ENCODE data around the gene ADARB1.

Gene ADARB1

DNA sequence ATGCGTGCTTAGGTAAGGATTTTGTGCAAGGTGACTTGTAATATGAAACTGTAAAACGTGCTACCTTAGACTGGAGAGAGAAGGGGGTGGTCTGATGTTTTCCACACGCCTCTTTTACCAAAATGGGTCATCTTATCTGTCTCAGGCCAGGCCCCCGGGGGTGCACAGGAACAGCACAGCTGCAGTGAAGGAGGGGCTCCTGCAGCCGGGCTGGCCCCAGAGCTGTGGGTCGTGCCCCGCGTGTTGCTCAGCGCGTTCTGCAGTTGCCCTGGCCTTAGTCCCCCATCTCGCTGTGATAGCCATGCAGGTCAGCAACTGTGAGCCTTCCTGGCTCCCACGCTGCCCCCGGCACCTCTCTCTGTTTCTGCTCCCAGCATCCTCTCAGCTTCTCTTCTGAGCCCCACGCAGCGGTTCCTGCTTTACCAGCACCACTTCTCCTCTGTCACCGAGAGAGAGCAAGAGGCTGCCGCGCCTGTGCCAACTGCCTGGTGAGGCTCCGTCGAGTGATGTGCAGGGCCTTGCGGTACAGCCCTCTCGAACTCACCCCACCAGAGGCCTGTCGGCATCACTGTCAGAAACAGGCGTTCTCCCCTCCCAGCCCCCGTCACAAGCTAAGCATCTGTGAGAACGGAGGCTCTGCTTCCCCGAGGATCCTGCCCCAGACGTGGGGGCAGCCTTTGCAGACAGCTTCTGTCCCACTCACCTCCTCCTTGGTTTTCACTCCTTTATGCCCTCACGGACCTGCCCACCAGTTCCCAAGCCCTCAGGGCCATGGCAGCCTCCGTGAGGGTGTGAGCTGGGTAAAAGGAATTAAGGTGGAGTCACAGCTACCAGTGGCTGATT is 73.3 kb downstream of the ADARB1 start:
- TF ChIP-seq TCF7L2 (IDR thresholded peaks at IDR 0.05; ENCODE audit: borderline replicate concordance, low read depth, low read length) (no peak), EGR2 (tag by site-specific recombination; IDR thresholded peaks at IDR 0.05; ENCODE audit: low read depth) (peak; percentile 97), ZFHX2 (tag by site-specific recombination; conservative IDR thresholded peaks at IDR 0.05) (peak; percentile 85)
- TF ChIP-seq, protein P1, sequence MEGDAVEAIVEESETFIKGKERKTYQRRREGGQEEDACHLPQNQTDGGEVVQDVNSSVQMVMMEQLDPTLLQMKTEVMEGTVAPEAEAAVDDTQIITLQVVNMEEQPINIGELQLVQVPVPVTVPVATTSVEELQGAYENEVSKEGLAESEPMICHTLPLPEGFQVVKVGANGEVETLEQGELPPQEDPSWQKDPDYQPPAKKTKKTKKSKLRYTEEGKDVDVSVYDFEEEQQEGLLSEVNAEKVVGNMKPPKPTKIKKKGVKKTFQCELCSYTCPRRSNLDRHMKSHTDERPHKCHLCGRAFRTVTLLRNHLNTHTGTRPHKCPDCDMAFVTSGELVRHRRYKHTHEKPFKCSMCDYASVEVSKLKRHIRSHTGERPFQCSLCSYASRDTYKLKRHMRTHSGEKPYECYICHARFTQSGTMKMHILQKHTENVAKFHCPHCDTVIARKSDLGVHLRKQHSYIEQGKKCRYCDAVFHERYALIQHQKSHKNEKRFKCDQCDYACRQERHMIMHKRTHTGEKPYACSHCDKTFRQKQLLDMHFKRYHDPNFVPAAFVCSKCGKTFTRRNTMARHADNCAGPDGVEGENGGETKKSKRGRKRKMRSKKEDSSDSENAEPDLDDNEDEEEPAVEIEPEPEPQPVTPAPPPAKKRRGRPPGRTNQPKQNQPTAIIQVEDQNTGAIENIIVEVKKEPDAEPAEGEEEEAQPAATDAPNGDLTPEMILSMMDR (tag by site-specific recombination; IDR thresholded peaks at IDR 0.05): no peak
- CTCF ChIA-PET: interaction anchor here (0.9 to 8.9 kb wide), 3 partner anchors 7 to 17 kb away, joined by 3 to 97 read pairs (median 20); no protein-coding TSS in a partner anchor
- H3K4me1 ChIP-seq (ENCODE audit: control insufficient read depth, insufficient read depth, low read length): no peaks in the 10 kb centered on the region
- POLR2A ChIA-PET: no interaction called here
- no peak overlapping the region for H3K4me3 ChIP-seq (ENCODE audit: low read depth, low read length)
- no peaks in the 10 kb centered on the region for H3K9me3 ChIP-seq (ENCODE audit: control insufficient read depth, insufficient read depth, low read depth, low read length)
- no peak overlapping the region for H3K27ac ChIP-seq (ENCODE audit: extremely low read depth, low read depth, low read length)
- no peaks in the 10 kb centered on the region for H3K36me3 ChIP-seq (ENCODE audit: control insufficient read depth in 2 of 2, insufficient read depth in 1 of 2, low read length in 2 of 2)

DNA sequence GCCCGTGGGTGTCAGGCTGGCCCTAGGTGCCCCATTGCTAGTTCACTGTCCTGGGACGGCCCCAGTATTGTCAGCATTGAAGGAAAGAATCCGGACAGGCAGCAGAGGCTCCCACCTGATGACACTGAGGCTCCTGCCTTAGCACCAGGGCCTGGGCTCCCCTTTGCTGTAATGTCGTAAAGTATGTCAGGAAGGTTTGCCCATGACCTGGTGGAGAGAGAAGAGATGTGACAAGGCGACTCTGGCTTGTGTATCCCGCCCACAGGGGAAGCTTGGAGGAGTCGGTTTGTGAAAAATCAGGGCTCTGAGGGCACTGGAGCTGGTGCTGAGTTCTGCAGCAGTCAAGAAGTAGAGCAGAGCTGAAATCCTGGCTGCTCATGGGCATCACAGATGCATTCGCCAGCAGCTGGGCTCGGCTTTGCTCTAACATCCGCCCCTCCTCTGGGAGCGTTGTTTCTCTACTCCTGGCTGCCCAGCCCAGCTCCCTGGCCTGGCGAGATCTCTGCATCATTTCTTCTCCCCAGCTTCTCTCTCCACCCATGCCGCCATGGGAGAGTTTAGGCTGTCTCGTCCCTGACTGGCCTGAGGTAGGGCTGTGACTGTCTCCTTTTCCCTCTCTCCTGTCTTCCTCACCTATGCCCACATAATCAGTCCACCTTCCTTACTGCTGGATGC is 74.1 kb downstream of the ADARB1 start:
- Histone ChIP-seq H3K4me1 (ENCODE audit: control insufficient read depth, insufficient read depth, low read length) (no peaks in the 10 kb centered on the region), H3K4me3 (ENCODE audit: low read depth, low read length) (no peak overlapping the region), H3K36me3 (ENCODE audit: control insufficient read depth in 2 of 2, insufficient read depth in 1 of 2, low read length in 2 of 2) (no peaks in the 10 kb centered on the region), H3K9me3 (ENCODE audit: control insufficient read depth, insufficient read depth, low read depth, low read length) (no peaks in the 10 kb centered on the region), H3K27ac (ENCODE audit: extremely low read depth, low read depth, low read length) (no peak overlapping the region)
- ChIA-PET POLR2A (no interaction called here), CTCF (interaction anchor here (3.0 to 8.9 kb wide), 2 partner anchors 8 to 11 kb away, joined by 20 to 97 read pairs; no protein-coding TSS in a partner anchor)
- TF ChIP-seq KLF7 (tag by site-specific recombination; IDR thresholded peaks at IDR 0.05; ENCODE audit: borderline replicate concordance): no peak
- no peak for TF ChIP-seq ZNF837 (tag by site-specific recombination; IDR thresholded peaks at IDR 0.05)
- no peak for TF ChIP-seq WT1 (tag by site-specific recombination; IDR thresholded peaks at IDR 0.05)
- TF ChIP-seq ZNF24 (tag by site-specific recombination; IDR thresholded peaks at IDR 0.05): no peak
- TF ChIP-seq, protein P2, sequence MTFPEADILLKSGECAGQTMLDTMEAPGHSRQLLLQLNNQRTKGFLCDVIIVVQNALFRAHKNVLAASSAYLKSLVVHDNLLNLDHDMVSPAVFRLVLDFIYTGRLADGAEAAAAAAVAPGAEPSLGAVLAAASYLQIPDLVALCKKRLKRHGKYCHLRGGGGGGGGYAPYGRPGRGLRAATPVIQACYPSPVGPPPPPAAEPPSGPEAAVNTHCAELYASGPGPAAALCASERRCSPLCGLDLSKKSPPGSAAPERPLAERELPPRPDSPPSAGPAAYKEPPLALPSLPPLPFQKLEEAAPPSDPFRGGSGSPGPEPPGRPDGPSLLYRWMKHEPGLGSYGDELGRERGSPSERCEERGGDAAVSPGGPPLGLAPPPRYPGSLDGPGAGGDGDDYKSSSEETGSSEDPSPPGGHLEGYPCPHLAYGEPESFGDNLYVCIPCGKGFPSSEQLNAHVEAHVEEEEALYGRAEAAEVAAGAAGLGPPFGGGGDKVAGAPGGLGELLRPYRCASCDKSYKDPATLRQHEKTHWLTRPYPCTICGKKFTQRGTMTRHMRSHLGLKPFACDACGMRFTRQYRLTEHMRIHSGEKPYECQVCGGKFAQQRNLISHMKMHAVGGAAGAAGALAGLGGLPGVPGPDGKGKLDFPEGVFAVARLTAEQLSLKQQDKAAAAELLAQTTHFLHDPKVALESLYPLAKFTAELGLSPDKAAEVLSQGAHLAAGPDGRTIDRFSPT (tag by site-specific recombination; IDR thresholded peaks at IDR 0.05): no peak
- TF ChIP-seq, protein P3, sequence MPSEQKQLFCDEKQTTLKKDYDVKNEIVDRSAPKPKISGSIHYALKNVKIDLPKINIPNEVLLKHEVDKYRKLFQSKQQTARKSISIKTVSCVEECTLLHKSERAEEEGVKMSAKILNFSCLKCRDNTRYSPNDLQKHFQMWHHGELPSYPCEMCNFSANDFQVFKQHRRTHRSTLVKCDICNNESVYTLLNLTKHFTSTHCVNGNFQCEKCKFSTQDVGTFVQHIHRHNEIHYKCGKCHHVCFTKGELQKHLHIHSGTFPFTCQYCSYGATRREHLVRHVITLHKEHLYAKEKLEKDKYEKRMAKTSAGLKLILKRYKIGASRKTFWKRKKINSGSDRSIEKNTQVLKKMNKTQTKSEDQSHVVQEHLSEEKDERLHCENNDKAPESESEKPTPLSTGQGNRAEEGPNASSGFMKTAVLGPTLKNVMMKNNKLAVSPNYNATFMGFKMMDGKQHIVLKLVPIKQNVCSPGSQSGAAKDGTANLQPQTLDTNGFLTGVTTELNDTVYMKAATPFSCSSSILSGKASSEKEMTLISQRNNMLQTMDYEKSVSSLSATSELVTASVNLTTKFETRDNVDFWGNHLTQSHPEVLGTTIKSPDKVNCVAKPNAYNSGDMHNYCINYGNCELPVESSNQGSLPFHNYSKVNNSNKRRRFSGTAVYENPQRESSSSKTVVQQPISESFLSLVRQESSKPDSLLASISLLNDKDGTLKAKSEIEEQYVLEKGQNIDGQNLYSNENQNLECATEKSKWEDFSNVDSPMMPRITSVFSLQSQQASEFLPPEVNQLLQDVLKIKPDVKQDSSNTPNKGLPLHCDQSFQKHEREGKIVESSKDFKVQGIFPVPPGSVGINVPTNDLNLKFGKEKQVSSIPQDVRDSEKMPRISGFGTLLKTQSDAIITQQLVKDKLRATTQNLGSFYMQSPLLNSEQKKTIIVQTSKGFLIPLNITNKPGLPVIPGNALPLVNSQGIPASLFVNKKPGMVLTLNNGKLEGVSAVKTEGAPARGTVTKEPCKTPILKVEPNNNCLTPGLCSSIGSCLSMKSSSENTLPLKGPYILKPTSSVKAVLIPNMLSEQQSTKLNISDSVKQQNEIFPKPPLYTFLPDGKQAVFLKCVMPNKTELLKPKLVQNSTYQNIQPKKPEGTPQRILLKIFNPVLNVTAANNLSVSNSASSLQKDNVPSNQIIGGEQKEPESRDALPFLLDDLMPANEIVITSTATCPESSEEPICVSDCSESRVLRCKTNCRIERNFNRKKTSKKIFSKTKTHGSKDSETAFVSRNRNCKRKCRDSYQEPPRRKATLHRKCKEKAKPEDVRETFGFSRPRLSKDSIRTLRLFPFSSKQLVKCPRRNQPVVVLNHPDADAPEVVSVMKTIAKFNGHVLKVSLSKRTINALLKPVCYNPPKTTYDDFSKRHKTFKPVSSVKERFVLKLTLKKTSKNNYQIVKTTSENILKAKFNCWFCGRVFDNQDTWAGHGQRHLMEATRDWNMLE (tag by site-specific recombination; conservative IDR thresholded peaks at IDR 0.05; ENCODE audit: low read depth): no peak
- no peak for TF ChIP-seq ZNF670 (tag by site-specific recombination; IDR thresholded peaks at IDR 0.05; ENCODE audit: low read depth)
- peak; percentile 1; the same call in 1 of the 2 replicates for TF ChIP-seq EGR2 (tag by site-specific recombination; IDR thresholded peaks at IDR 0.05; ENCODE audit: low read depth)
- TF ChIP-seq, protein P4, sequence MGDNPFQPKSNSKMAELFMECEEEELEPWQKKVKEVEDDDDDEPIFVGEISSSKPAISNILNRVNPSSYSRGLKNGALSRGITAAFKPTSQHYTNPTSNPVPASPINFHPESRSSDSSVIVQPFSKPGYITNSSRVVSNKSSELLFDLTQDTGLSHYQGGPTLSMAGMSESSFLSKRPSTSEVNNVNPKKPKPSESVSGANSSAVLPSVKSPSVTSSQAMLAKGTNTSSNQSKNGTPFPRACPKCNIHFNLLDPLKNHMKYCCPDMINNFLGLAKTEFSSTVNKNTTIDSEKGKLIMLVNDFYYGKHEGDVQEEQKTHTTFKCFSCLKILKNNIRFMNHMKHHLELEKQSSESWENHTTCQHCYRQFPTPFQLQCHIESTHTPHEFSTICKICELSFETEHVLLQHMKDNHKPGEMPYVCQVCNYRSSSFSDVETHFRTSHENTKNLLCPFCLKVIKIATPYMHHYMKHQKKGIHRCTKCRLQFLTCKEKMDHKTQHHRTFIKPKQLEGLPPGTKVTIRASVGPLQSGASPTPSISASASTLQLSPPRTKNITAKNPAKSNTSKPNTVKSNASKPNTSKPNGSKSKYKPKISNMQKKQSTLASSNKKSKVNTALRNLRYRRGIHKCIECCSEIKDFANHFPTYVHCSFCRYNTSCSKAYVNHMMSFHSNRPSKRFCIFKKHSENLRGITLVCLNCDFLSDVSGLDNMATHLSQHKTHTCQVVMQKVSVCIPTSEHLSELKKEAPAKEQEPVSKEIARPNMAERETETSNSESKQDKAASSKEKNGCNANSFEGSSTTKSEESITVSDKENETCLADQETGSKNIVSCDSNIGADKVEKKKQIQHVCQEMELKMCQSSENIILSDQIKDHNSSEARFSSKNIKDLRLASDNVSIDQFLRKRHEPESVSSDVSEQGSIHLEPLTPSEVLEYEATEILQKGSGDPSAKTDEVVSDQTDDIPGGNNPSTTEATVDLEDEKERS (tag by site-specific recombination; IDR thresholded peaks at IDR 0.05): no peak
- TF ChIP-seq ZBTB1 (tag by site-specific recombination; IDR thresholded peaks at IDR 0.05): no peak
- TF ChIP-seq ZNF114 (tag by site-specific recombination; IDR thresholded peaks at IDR 0.05): no peak
